Bronchial smooth muscle cell (primary cell): ENCODE results near the gene IPO13. TPM values are rescaled to one million over a fixed set of nuclear protein-coding genes. Genes with fewer than 3 reads are reported as not detected.

Experiments
- total RNA-seq: library from RNA; depleted of rRNA; stranded (reverse); fragments of >200 nt; gene quantifications from 2 replicates; pipeline ENCODE4 v1.2.1, GENCODE V29; 2014

IPO13 gene, protein sequence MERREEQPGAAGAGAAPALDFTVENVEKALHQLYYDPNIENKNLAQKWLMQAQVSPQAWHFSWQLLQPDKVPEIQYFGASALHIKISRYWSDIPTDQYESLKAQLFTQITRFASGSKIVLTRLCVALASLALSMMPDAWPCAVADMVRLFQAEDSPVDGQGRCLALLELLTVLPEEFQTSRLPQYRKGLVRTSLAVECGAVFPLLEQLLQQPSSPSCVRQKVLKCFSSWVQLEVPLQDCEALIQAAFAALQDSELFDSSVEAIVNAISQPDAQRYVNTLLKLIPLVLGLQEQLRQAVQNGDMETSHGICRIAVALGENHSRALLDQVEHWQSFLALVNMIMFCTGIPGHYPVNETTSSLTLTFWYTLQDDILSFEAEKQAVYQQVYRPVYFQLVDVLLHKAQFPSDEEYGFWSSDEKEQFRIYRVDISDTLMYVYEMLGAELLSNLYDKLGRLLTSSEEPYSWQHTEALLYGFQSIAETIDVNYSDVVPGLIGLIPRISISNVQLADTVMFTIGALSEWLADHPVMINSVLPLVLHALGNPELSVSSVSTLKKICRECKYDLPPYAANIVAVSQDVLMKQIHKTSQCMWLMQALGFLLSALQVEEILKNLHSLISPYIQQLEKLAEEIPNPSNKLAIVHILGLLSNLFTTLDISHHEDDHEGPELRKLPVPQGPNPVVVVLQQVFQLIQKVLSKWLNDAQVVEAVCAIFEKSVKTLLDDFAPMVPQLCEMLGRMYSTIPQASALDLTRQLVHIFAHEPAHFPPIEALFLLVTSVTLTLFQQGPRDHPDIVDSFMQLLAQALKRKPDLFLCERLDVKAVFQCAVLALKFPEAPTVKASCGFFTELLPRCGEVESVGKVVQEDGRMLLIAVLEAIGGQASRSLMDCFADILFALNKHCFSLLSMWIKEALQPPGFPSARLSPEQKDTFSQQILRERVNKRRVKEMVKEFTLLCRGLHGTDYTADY
- 10.2 and 13.7 TPM in 2 replicates for total RNA-seq

GRCh38 chr1:43946236-43947060 lies at the start of gene IPO13:
IPO13 (plus strand) TSS chr1:43946950; CDS start chr1:43947601, 651 bp downstream.

GRCh38 chr1:43933386-43934100 lies 13.2 kb upstream of the IPO13 start, which contains the start of gene ARTN:
ARTN (plus strand) TSS chr1:43933801; CDS start chr1:43935657, 1,856 bp downstream.

DNA sequence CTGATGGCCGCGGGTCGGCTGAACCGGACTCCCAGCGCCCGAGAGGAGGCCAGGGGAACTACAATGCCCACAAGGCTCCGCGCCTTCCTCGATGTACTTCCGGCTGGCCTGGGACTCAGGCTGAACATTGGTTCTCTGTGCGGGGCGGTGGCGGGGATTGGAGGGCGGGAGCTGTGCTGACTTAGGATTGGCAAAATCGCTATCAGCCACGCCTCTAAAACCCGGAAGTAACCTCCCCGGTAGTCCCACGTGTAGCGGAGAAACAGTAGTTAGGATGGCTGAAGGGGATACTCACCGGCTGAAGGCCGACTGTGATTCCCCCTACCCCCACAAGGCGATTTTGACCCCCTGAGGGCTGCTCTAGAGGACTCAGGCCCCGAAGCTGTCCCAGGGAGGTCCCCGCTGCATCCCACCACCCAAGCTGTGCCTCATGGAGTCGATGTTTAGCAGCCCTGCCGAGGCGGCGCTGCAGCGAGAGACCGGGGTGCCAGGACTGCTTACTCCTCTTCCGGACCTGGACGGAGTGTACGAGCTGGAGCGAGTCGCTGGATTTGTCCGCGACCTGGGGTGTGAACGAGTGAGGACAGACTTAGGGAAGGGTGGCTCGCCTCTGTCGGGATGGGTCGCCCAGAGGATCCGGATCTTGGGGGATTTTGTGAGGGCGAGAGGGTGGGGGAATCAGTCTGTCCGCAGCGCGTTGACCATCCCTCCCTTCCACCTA lies 23.2 kb downstream of the IPO13 start, which contains the start of gene DPH2:
Gene DPH2, plus strand, starts transcription at position 265 of the 721 bp plus-strand sequence. Its CDS starts 166 bp downstream, at position 431.

GRCh38 chr1:43974443-43975248 lies 27.9 kb downstream of the IPO13 start, which contains the start of gene ATP6V0B:
ATP6V0B (plus strand) TSS chr1:43974960; CDS start chr1:43975041, 81 bp downstream.

DNA sequence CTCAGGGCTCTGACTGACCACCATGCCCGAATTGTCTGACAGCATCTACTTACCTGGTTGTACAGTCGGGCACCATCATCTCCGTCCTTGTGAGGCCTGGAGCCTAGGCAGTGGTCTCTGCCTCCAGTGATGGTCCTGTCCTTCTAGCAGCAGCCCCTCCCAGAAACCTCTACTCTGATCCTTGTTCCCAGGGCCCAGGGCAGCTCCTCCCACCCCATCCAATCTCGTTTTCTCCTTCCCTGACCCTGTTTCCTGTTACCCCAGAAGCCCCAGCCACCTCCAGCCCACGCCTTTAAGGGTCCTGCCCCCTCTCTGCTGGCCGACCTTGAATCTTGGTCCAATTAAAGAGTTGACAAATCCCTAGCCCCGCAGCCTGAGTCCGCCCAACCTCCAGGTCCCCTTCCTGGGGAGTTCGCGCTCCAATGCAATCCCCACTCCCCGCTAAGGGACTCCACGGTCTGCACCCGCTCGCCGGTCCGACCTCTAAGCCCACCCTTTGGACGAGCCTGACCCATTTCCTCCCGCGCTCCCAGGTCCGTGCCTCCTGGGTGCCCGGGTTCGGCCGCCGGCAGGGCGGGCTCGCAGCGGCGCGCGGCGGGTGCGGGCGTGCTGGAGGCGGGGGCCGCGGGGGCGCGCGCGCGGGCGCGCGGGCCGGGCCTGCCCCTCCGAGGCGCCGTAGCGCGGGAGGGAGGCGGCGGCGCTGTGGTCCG lies 32.0 kb downstream of the IPO13 start, which contains the start of gene B4GALT2:
Gene B4GALT2, plus strand, starts transcription at position 660 of the 710 bp plus-strand sequence. CDS start 1,951 bp downstream, outside the sequence.

GRCh38 chr1:43991476-43992231 lies 44.9 kb downstream of the IPO13 start, which contains the start of gene CCDC24:
CCDC24 (plus strand) TSS chr1:43991599; CDS start chr1:43991879, 280 bp downstream.

Other genes with a start within 250 kb of the IPO13 start
- 14.0 and 17.2 TPM in 2 replicates for gene ST3GAL3, start 239.4 kb upstream of the IPO13 start, total RNA-seq
- gene ARTN, start 13.1 kb upstream of the IPO13 start, total RNA-seq = under 0.01 TPM in 1 of 2 replicates, not detected in the other
- 7.9 and 10.4 TPM in 2 replicates for gene DPH2, start 23.1 kb downstream of the IPO13 start, total RNA-seq
- gene ATP6V0B, start 28.0 kb downstream of the IPO13 start, total RNA-seq = 47.9 and 63.2 TPM in 2 replicates
- gene B4GALT2, start 32.3 kb downstream of the IPO13 start, total RNA-seq = 45.2 and 46.1 TPM in 2 replicates
- 3.1 and 4.4 TPM in 2 replicates for gene CCDC24, start 44.6 kb downstream of the IPO13 start, total RNA-seq
- 2.4 and 6.4 TPM in 2 replicates for gene SLC6A9, start 84.5 kb downstream of the IPO13 start, total RNA-seq
- gene KLF17, start 171.9 kb downstream of the IPO13 start, total RNA-seq = 0.16 TPM in 1 of 2 replicates, not detected in the other
- gene KLF18, start 194.7 kb downstream of the IPO13 start, total RNA-seq = not detected in 2 replicates